Endodermal cell (in vitro differentiated cells): ENCODE measurements around the gene ANO6. TPM values are rescaled to one million over a fixed set of nuclear protein-coding genes. Genes with fewer than 3 reads are reported as not detected.

ENCODE experiments used
- DNase-seq: peaks from one replicate; pipeline ENCODE4 v3.0.0-alpha.2; 2017
- H3K27ac ChIP-seq: 2 replicates; pipeline ENCODE4 v1.5.1; 2013; ENCODE audit warnings: mild to moderate bottlenecking, low read depth, low read length, moderate library complexity
- H3K27me3 ChIP-seq: 2 replicates; pipeline ENCODE4 v1.6.1; 2013; ENCODE audit warnings: mild to moderate bottlenecking, low read length, moderate library complexity; ENCODE audit not compliant: insufficient read depth, control insufficient read depth, poor library complexity, severe bottlenecking
- H3K36me3 ChIP-seq: 2 replicates; pipeline ENCODE4 v1.7.0; 2013; ENCODE audit warnings: mild to moderate bottlenecking, low read length, moderate library complexity; ENCODE audit not compliant: control insufficient read depth, insufficient read depth
- H3K4me1 ChIP-seq: one replicate; pipeline ENCODE4 v1.7.0; 2013; ENCODE audit warnings: low read length; ENCODE audit not compliant: control insufficient read depth, insufficient read depth
- H3K4me3 ChIP-seq: 2 replicates; pipeline ENCODE4 v1.5.1; 2013; ENCODE audit warnings: mild to moderate bottlenecking, low read length, moderate library complexity
- H3K9ac ChIP-seq: 2 replicates; pipeline ENCODE4 v1.6.1; 2013; ENCODE audit warnings: mild to moderate bottlenecking, low read length, moderate library complexity; ENCODE audit not compliant: poor library complexity, severe bottlenecking; ENCODE audit errors: extremely low read depth
- H3K9me3 ChIP-seq: 2 replicates; pipeline ENCODE4 v1.6.1; 2013; ENCODE audit warnings: mild to moderate bottlenecking, low read length, moderate library complexity; ENCODE audit not compliant: control insufficient read depth
- H3K27ac Mint-ChIP-seq: 2 replicates; pipeline ENCODE4 v1.8.0; 2020; ENCODE audit warnings: mixed read lengths
- H3K27me3 Mint-ChIP-seq: 2 replicates; pipeline ENCODE4 v1.8.0; 2021; ENCODE audit warnings: mild to moderate bottlenecking, mixed read lengths; ENCODE audit not compliant: insufficient read depth
- H3K36me3 Mint-ChIP-seq: 2 replicates; pipeline ENCODE4 v1.8.0; 2020; ENCODE audit warnings: low read depth, mixed read lengths
- H3K4me1 Mint-ChIP-seq: 2 replicates; pipeline ENCODE4 v1.8.0; 2020; ENCODE audit warnings: mixed read lengths
- H3K4me3 Mint-ChIP-seq: 2 replicates; pipeline ENCODE4 v1.8.0; 2020; ENCODE audit warnings: mild to moderate bottlenecking, moderate library complexity, mixed read lengths
- H3K9me3 Mint-ChIP-seq: 2 replicates; pipeline ENCODE4 v1.8.0; 2020; ENCODE audit warnings: mild to moderate bottlenecking, mixed read lengths
- WGBS, 2 experiments: methylation state at CpG; one replicate each; pipeline versions ENCODE4 v1.1.5 to v1.1.7; 2013; ENCODE audit warnings: missing lambda C conversion rate in 2 of 2, mixed read lengths in 1 of 2; ENCODE audit not compliant: insufficient coverage in 1 of 2, insufficient read length in 1 of 2; 5-methylcytosine and 5-hydroxymethylcytosine counted together
- total RNA-seq, 2 donors: library from RNA; stranded (reverse); fragmentation: NEBNext Ultra II Directional in 1 of 2; extraction: Animal tissue kit (Norgen Biotek cat#: 25700) in 1 of 2; gene quantifications; 2 replicates in 1 of 2; 3 replicates in 1 of 2; pipeline ENCODE4 v1.2.1, GENCODE V29; 2021
- TF ChIP-seq, protein P1 (sequence below): fragments of 200-600 bp; sonication (generic); conservative IDR thresholded peaks from 2 replicates; pipeline ENCODE4 v1.5.0; 2021; ENCODE audit warnings: antibody characterized with exemption, mild to moderate bottlenecking

The ANO6 gene
- total RNA-seq, 2 donors from 2014 or later, result 53.5 to 55.2 TPM

DNA sequence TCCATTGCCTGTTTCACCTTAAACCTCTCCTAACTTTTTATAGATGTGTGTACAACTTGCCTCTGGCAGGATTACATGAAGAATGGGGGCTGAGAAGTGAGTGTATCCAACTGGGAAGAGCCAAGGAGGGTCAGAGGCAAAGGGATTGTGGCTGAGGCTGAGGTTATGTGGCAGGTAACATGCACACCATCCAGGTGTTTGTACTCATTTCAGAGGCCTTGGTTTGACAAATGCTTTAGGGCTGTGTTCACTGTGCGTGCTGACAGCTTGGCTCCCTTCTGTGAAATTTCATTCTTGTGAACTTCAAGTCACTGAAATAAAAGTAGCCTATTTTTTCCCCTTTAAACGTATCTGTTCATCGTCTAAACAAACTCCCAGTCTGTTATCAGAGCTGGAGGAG lies 47.7 kb downstream of the ANO6 start:
- H3K4me1 ChIP-seq, result peaks cover 26% of the 10 kb centered on the region

DNA sequence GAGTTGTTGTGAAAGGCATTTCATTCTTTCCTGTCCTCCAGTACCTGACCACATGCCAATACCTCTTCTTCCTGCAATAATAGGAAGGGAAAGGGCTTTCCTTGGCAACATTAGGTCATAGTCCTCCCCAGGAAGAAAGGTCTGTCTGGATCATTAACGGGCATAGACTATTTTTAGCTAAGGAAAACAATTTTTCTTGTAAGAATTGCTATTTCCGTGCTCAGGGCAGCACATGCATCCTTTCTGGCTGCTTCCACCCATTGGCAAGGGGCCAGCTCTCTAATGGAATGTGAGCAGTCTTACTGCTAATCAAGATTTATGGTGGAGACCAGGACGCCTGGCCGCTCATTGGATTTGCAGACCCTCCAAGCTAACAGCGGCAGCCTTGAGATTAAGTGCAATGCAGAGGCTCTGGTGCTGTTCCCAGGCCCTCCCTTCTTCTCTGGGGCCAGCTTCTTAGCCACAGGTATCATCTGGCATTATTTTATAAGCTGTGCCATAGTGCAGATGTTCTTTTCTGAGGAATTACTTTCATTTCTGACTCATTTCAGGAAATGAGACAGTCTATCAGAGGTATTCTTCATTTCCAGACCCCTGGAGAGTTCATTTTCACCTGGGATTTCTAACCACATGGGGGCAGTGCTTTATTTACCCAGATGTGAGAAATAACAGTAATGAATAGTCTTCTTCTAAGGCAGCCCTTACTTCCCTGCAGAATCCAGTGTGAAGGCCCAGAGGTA lies 52.9 kb downstream of the ANO6 start:
- H3K4me1 Mint-ChIP-seq, result peaks cover 25% of the 10 kb centered on the region
- peak; percentile 75 for DNase-seq

More for the DNA sequence above, 47.7 kb downstream of the ANO6 start:
- H3K4me3 ChIP-seq, result no peak overlapping the region
- TF ChIP-seq, protein P1, sequence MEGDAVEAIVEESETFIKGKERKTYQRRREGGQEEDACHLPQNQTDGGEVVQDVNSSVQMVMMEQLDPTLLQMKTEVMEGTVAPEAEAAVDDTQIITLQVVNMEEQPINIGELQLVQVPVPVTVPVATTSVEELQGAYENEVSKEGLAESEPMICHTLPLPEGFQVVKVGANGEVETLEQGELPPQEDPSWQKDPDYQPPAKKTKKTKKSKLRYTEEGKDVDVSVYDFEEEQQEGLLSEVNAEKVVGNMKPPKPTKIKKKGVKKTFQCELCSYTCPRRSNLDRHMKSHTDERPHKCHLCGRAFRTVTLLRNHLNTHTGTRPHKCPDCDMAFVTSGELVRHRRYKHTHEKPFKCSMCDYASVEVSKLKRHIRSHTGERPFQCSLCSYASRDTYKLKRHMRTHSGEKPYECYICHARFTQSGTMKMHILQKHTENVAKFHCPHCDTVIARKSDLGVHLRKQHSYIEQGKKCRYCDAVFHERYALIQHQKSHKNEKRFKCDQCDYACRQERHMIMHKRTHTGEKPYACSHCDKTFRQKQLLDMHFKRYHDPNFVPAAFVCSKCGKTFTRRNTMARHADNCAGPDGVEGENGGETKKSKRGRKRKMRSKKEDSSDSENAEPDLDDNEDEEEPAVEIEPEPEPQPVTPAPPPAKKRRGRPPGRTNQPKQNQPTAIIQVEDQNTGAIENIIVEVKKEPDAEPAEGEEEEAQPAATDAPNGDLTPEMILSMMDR, result no peak
- H3K27me3 Mint-ChIP-seq, result no peaks in the 10 kb centered on the region
- H3K27ac Mint-ChIP-seq, result peak overlapping the region; percentile 57
- no peaks in the 10 kb centered on the region for H3K36me3 ChIP-seq
- no peak overlapping the region for H3K4me3 Mint-ChIP-seq
- peaks cover 5% of the 10 kb centered on the region for H3K36me3 Mint-ChIP-seq
- no peaks in the 10 kb centered on the region for H3K9me3 Mint-ChIP-seq
- H3K27ac ChIP-seq, result no peak overlapping the region
- H3K27me3 ChIP-seq, result no peaks in the 10 kb centered on the region
- H3K9ac ChIP-seq, result no peak overlapping the region
- no peaks in the 10 kb centered on the region for H3K9me3 ChIP-seq
- peaks cover 46% of the 10 kb centered on the region for H3K4me1 Mint-ChIP-seq
- WGBS, 2 experiments, result 90 to 94% methylated on average over 1 to 3 of the region's 3 CpGs
- peak; percentile 41 for DNase-seq

DNA sequence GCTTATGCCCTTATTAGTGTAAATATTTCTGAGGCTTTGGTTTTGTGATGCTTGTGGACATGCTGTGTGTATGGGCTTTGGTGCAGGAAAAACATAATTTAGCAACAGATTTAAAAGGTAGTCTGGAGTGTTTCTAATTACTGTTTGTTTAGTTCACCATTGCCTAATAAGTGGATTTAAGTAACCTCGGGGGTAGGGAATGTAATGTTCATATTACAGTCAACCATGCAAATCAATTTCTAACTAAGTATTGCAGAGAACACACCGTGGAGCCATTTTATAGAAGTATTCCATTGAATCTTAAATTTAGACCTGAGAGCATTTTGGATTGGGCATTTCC lies 53.5 kb downstream of the ANO6 start:
- peak overlapping the region; percentile 86 for H3K27ac Mint-ChIP-seq
- peaks cover 10% of the 10 kb centered on the region for H3K36me3 Mint-ChIP-seq
- H3K36me3 ChIP-seq, result no peaks in the 10 kb centered on the region
- DNase-seq, result no peak
- H3K4me1 ChIP-seq, result peaks cover 6% of the 10 kb centered on the region
- H3K27me3 ChIP-seq, result no peaks in the 10 kb centered on the region
- H3K4me1 Mint-ChIP-seq, result peaks cover 20% of the 10 kb centered on the region
- no peak overlapping the region for H3K27ac ChIP-seq
- TF ChIP-seq, protein P1, result no peak
- WGBS, 2 experiments, result 80 to 91% methylated on average over 2 of the region's 2 CpGs
- H3K4me3 ChIP-seq, result no peak overlapping the region
- H3K9ac ChIP-seq, result no peak overlapping the region
- no peaks in the 10 kb centered on the region for H3K27me3 Mint-ChIP-seq
- no peaks in the 10 kb centered on the region for H3K9me3 ChIP-seq
- no peaks in the 10 kb centered on the region for H3K9me3 Mint-ChIP-seq
- H3K4me3 Mint-ChIP-seq, result no peak overlapping the region

More for the DNA sequence above, 52.9 kb downstream of the ANO6 start:
- no peaks in the 10 kb centered on the region for H3K9me3 ChIP-seq
- Mint-ChIP-seq H3K9me3 (no peaks in the 10 kb centered on the region), H3K4me3 (peak overlapping the region; percentile 6), H3K27ac (peak overlapping the region; percentile 86), H3K36me3 (peaks cover 10% of the 10 kb centered on the region), H3K27me3 (no peaks in the 10 kb centered on the region)
- no peaks in the 10 kb centered on the region for H3K36me3 ChIP-seq
- 85 to 91% methylated on average over 4 to 5 of the region's 5 CpGs for WGBS, 2 experiments
- no peak overlapping the region for H3K4me3 ChIP-seq
- H3K4me1 ChIP-seq, result peaks cover 11% of the 10 kb centered on the region
- H3K27me3 ChIP-seq, result no peaks in the 10 kb centered on the region
- TF ChIP-seq, protein P1, result peak; percentile 72
- no peak overlapping the region for H3K9ac ChIP-seq
- H3K27ac ChIP-seq, result no peak overlapping the region
